Duodenal mucosa (tissue), 2 donors: ENCODE measurements around the gene KCNQ1.

Source experiments
- H3K27ac ChIP-seq: one replicate; pipeline ENCODE4 v1.7.0; 2013; ENCODE audit warnings: low read depth, low read length
- H3K27me3 ChIP-seq, 2 donors: one replicate each; pipeline ENCODE4 v1.7.0; 2013; ENCODE audit warnings: low read length in 2 of 2, control low read depth in 1 of 2; ENCODE audit not compliant: insufficient read depth in 2 of 2, control insufficient read depth in 1 of 2
- H3K36me3 ChIP-seq, 2 donors: one replicate each; pipeline ENCODE4 v1.7.0; 2013; ENCODE audit warnings: low read length in 2 of 2, control low read depth in 1 of 2; ENCODE audit not compliant: insufficient read depth in 2 of 2, control insufficient read depth in 1 of 2
- H3K4me1 ChIP-seq, 2 donors: one replicate each; pipeline ENCODE4 v1.7.0; 2013; ENCODE audit warnings: low read length in 2 of 2, control low read depth in 1 of 2; ENCODE audit not compliant: insufficient read depth in 2 of 2, control insufficient read depth in 1 of 2
- H3K4me3 ChIP-seq, 2 donors: one replicate each; pipeline ENCODE4 v1.7.0; 2013; ENCODE audit warnings: low read length in 2 of 2, low read depth in 1 of 2
- H3K9ac ChIP-seq, 2 donors: one replicate each; pipeline ENCODE4 v1.7.0; 2013; ENCODE audit warnings: low read length in 2 of 2, low read depth in 1 of 2
- H3K9me3 ChIP-seq, 2 donors: one replicate each; pipeline ENCODE4 v1.7.0; 2013; ENCODE audit warnings: low read length in 2 of 2, control low read depth in 1 of 2; ENCODE audit not compliant: control insufficient read depth in 1 of 2

KCNQ1 gene

DNA sequence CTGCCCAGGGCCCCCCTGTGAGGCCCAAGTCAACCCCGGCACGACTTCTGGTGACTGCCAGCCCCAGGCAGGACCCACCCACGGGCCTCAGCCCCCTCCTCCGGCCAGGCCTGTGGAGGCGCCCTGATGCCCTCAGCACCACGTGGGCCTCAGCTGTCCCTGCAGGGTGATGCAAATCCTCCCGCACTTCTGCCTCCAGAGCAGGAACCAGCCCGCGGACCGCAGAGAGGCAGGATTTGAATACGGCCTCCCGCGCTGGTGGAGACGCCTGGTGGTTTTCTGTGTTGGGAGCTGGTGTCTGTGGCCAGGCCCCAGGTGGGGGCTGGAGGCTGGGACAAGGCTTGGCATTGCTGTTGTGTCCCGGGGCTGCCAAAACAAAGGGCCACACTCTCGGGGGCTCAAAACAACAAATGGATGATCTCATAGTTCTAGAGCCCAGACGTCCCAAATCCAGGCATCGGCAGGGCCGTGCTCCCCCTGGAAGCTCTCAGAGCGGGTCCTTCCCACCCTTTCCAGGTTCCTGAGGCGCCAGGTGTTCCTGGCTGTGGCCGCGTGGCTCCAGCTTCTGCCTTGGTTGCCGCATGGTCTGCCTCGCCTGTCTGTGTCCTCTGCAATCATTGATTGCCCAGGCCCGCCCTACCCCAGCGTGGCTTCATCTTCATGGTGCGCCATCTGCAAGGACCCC lies 19.9 kb upstream of the KCNQ1 start:
- peaks cover 25 to 36% of the 10 kb centered on the region in 2 donors for H3K27me3 ChIP-seq
- no peak overlapping the region for H3K27ac ChIP-seq
- H3K9me3 ChIP-seq, result no peaks in the 10 kb centered on the region
- no peak overlapping the region for H3K4me3 ChIP-seq
- no peaks in the 10 kb centered on the region for H3K36me3 ChIP-seq
- peaks cover 13 to 25% of the 10 kb centered on the region in 2 donors for H3K4me1 ChIP-seq
- no peak overlapping the region for H3K9ac ChIP-seq

GRCh38 chr11:2425506-2425905 lies 19.3 kb upstream of the KCNQ1 start:
- Histone ChIP-seq H3K36me3 (no peaks in the 10 kb centered on the region), H3K27ac (no peak overlapping the region), H3K4me1 (peaks cover 13 to 19% of the 10 kb centered on the region in 2 donors), H3K9ac (no peak overlapping the region), H3K9me3 (no peaks in the 10 kb centered on the region), H3K4me3 (no peak overlapping the region), H3K27me3 (peaks cover 25 to 36% of the 10 kb centered on the region in 2 donors)

DNA sequence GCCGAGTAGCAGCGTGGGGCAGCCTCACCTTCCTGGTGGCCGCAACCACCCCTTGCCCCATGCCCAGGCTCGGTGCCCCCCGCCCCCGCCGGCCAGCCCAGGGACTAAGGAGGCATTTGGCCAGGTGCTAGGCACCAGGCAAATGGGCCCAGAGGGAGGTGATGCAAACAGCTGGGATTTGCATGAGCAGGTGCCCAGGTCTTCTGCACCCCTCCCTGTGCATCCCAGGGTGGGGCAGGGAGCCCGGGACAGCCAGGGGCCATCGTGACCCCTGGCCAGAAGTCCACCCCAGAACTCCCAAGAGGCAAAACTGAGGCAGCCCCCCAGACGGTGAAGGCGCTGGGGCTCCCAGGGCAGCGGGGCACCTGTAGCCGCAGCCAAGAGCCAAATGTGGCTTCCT lies 18.6 kb upstream of the KCNQ1 start:
- Histone ChIP-seq H3K36me3 (no peaks in the 10 kb centered on the region), H3K9ac (no peak overlapping the region), H3K4me3 (no peak overlapping the region), H3K27me3 (peaks cover 20 to 31% of the 10 kb centered on the region in 2 donors), H3K27ac (no peak overlapping the region), H3K4me1 (peaks cover 8 to 14% of the 10 kb centered on the region in 2 donors), H3K9me3 (no peaks in the 10 kb centered on the region)

GRCh38 chr11:2426826-2427521 lies 17.8 kb upstream of the KCNQ1 start:
- no peak overlapping the region for H3K4me3 ChIP-seq
- H3K27ac ChIP-seq, result no peak overlapping the region
- no peaks in the 10 kb centered on the region for H3K36me3 ChIP-seq
- peaks cover 6 to 14% of the 10 kb centered on the region in 2 donors for H3K4me1 ChIP-seq
- peaks cover 17 to 30% of the 10 kb centered on the region in 2 donors for H3K27me3 ChIP-seq
- peak overlapping the region in 1 of 2 donors; percentile 26 for H3K9ac ChIP-seq
- H3K9me3 ChIP-seq, result no peaks in the 10 kb centered on the region

DNA sequence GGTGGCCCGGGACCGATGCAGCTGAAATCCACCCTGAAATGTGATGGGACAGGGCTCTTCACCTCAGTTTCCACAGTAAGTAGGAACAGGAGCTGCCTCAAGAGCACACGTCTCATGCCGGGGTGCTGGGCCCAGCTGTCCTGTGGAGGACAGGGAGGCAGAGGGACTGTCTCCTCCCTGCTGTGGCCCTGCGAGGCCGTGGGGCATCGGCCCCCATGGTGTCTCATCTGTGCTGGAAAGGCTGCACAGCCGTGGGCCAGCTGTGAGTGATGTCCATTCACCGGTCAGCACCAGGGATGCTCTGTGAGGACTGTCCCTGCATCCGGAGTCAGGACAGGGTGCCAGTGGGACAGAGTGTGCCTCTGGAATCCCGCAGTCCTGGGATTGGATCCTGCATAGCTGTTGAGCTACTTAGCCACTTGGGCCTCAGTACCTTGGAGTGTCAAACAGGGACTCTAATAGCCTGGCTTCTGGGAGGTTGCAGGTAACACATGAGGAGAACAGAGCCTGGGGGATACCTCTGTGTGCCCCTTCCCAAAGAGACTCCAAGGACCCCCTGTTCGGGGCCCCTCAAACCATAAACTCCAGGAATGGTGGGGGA lies 17.0 kb upstream of the KCNQ1 start:
- no peak overlapping the region for H3K27ac ChIP-seq
- peaks cover 9 to 29% of the 10 kb centered on the region in 2 donors for H3K27me3 ChIP-seq
- no peaks in the 10 kb centered on the region for H3K36me3 ChIP-seq
- no peaks in the 10 kb centered on the region for H3K9me3 ChIP-seq
- H3K4me3 ChIP-seq, result no peak overlapping the region
- peaks cover 6 to 14% of the 10 kb centered on the region in 2 donors for H3K4me1 ChIP-seq
- peak overlapping the region in 1 of 2 donors; percentile 26 for H3K9ac ChIP-seq

GRCh38 chr11:2428322-2428795 lies 16.4 kb upstream of the KCNQ1 start:
- Histone ChIP-seq H3K36me3 (peaks cover 0 to under 1% of the 10 kb centered on the region in 2 donors), H3K4me1 (peaks cover 6 to 14% of the 10 kb centered on the region in 2 donors), H3K9me3 (no peaks in the 10 kb centered on the region), H3K4me3 (no peak overlapping the region), H3K9ac (no peak overlapping the region), H3K27ac (no peak overlapping the region), H3K27me3 (peaks cover 9 to 24% of the 10 kb centered on the region in 2 donors)

GRCh38 chr11:2431395-2431794 lies 13.4 kb upstream of the KCNQ1 start:
- Histone ChIP-seq H3K36me3 (peaks cover 0 to 13% of the 10 kb centered on the region in 2 donors), H3K27me3 (peaks cover 0 to 3% of the 10 kb centered on the region in 2 donors), H3K4me1 (peaks cover 6 to 14% of the 10 kb centered on the region in 2 donors), H3K9ac (no peak overlapping the region), H3K4me3 (no peak overlapping the region), H3K27ac (no peak overlapping the region), H3K9me3 (no peaks in the 10 kb centered on the region)

- H3K27me3 ChIP-seq, result no peaks in the 10 kb centered on the region
Measured at GRCh38 chr11:2432171-2432621, 12.6 kb upstream of the KCNQ1 start.

DNA sequence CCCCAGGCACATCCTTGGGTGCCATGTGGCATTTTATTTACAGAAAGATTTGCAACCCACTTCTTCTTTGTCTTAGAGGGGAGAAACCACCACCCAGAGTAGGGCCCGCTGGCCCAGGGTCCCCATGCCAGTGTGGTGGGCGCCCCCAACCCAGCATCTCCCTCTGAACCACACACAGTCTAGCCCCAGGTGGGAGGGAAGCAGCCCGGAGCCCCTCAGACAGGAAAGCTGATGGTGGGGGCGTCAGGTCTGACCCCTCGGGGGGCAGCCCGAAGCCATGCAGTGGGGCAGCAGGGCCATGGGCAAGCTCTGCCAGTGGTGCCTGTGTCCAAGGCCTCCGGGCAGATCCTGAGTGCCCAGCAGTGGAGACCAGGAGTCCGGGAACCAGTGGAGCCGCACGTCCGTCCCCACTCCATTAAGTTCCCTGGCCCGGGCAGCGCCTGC lies 12.2 kb upstream of the KCNQ1 start:
- H3K9me3 ChIP-seq, result no peaks in the 10 kb centered on the region
- no peak overlapping the region for H3K4me3 ChIP-seq
- no peak overlapping the region for H3K27ac ChIP-seq
- no peak overlapping the region for H3K9ac ChIP-seq
- H3K36me3 ChIP-seq, result peaks cover 0 to 13% of the 10 kb centered on the region in 2 donors
- H3K27me3 ChIP-seq, result no peaks in the 10 kb centered on the region
- H3K4me1 ChIP-seq, result peaks cover 3 to 6% of the 10 kb centered on the region in 2 donors

More at GRCh38 chr11:2432171-2432621, 12.6 kb upstream of the KCNQ1 start:
- Histone ChIP-seq H3K4me3 (no peak overlapping the region), H3K4me1 (peaks cover 6 to 9% of the 10 kb centered on the region in 2 donors), H3K36me3 (peaks cover 0 to 13% of the 10 kb centered on the region in 2 donors), H3K9me3 (no peaks in the 10 kb centered on the region), H3K27ac (no peak overlapping the region), H3K9ac (no peak overlapping the region)
